HG03064 (cell line): ENCODE data around the gene ZNF644.

Experiments used
- ATAC-seq: cut with Tn5 transposase; IDR thresholded peaks from one replicate; pipeline ENCODE4 v1.9.1; 2021; ENCODE audit warnings: low read depth; ENCODE audit not compliant: unreplicated experiment

The ZNF644 gene

DNA sequence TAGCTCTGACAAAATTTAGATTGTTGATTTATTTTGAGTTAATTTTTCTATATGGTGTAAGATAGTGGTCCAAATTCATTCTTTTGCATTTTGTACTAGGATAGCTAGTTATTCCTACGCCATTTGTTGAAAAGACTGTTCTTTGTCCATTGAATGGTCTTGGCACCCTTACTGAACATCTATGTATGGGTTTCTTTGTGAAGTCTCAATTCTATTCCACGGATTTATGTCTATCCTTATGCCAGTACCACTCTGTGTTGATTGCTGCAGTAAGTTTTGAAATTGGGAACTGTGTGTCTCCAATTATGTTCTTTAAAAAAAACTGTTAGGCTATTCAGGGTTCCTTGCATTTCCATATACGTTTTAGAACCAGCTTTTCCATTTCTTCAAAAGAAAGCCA lies 145.7 kb downstream of the ZNF644 start:
- no peak for ATAC-seq
